H9 (cell line): ENCODE data around the gene GDPD4. TPM values are rescaled to one million over a fixed set of nuclear protein-coding genes. Genes with fewer than 3 reads are reported as not detected.

Source experiments
- DNase-seq: peaks from one replicate; pipeline ENCODE4 v3.0.0-alpha.2; 2017
- H2AFZ ChIP-seq: one replicate; pipeline ENCODE4 v1.6.1; 2013; ENCODE audit warnings: mild to moderate bottlenecking, low read length, control low read depth, moderate library complexity
- H2AK5ac ChIP-seq: 2 replicates; pipeline ENCODE4 v1.6.1; 2013; ENCODE audit warnings: low read length, control low read depth, mixed read lengths; ENCODE audit not compliant: insufficient read length
- H2BK120ac ChIP-seq: one replicate; pipeline ENCODE4 v1.6.1; 2013; ENCODE audit warnings: low read depth, mild to moderate bottlenecking, low read length, control low read depth, inconsistent platforms; ENCODE audit not compliant: poor library complexity, severe bottlenecking
- H2BK12ac ChIP-seq: 2 replicates; pipeline ENCODE4 v1.6.1; 2013; ENCODE audit warnings: low read length, control low read depth, mixed read lengths, low read depth; ENCODE audit not compliant: insufficient read length
- H2BK15ac ChIP-seq: 2 replicates; pipeline ENCODE4 v1.6.1; 2013; ENCODE audit warnings: low read depth, low read length, control low read depth
- H2BK20ac ChIP-seq: one replicate; pipeline ENCODE4 v1.6.1; 2013; ENCODE audit warnings: low read depth, mild to moderate bottlenecking, low read length, control low read depth, inconsistent platforms; ENCODE audit not compliant: poor library complexity, severe bottlenecking
- H2BK5ac ChIP-seq: 2 replicates; pipeline ENCODE4 v1.6.1; 2013; ENCODE audit warnings: low read length, control low read depth, mixed read lengths; ENCODE audit not compliant: insufficient read length
- H3K14ac ChIP-seq: 2 replicates; pipeline ENCODE4 v1.6.1; 2013; ENCODE audit warnings: low read length, control low read depth; ENCODE audit not compliant: insufficient read depth
- H3K18ac ChIP-seq: 2 replicates; pipeline ENCODE4 v1.6.1; 2013; ENCODE audit warnings: low read depth, mild to moderate bottlenecking, mixed read lengths, low read length, control low read depth; ENCODE audit not compliant: insufficient read length
- H3K23ac ChIP-seq: 2 replicates; pipeline ENCODE4 v1.6.1; 2013; ENCODE audit warnings: low read length, control low read depth, mixed read lengths, low read depth; ENCODE audit not compliant: insufficient read length
- H3K23me2 ChIP-seq: 2 replicates; pipeline ENCODE4 v1.6.1; 2013; ENCODE audit warnings: low read depth, mild to moderate bottlenecking, mixed read lengths, low read length, control low read depth; ENCODE audit not compliant: insufficient read length, poor library complexity, severe bottlenecking
- H3K27ac ChIP-seq: 2 replicates; pipeline ENCODE4 v1.5.1; 2013; ENCODE audit warnings: low read length, control low read depth, mixed read lengths, low read depth; ENCODE audit not compliant: insufficient read length
- H3K27me3 ChIP-seq: 2 replicates; pipeline ENCODE4 v1.6.1; 2013; ENCODE audit warnings: low read length, control low read depth, inconsistent platforms; ENCODE audit not compliant: insufficient read depth
- H3K4ac ChIP-seq: 2 replicates; pipeline ENCODE4 v1.6.1; 2013; ENCODE audit warnings: low read depth, mild to moderate bottlenecking, control low read depth, inconsistent platforms, low read length, moderate library complexity
- H3K4me1 ChIP-seq: 2 replicates; pipeline ENCODE4 v1.6.1; 2013; ENCODE audit warnings: low read length, control low read depth, inconsistent platforms; ENCODE audit not compliant: insufficient read depth
- H3K4me2 ChIP-seq: 2 replicates; pipeline ENCODE4 v1.6.1; 2013; ENCODE audit warnings: low read length, control low read depth, mixed read lengths; ENCODE audit not compliant: insufficient read length, insufficient read depth
- H3K56ac ChIP-seq: 2 replicates; pipeline ENCODE4 v1.6.1; 2013; ENCODE audit warnings: low read depth, mild to moderate bottlenecking, mixed read lengths, low read length, control low read depth; ENCODE audit not compliant: insufficient read length
- H3K79me1 ChIP-seq: 2 replicates; pipeline ENCODE4 v1.6.1; 2013; ENCODE audit warnings: low read depth, mild to moderate bottlenecking, moderate library complexity, low read length, control low read depth, inconsistent platforms; ENCODE audit not compliant: insufficient read depth, poor library complexity, severe bottlenecking
- H3K79me2 ChIP-seq: 2 replicates; pipeline ENCODE4 v1.6.1; 2013; ENCODE audit warnings: low read length, control low read depth, inconsistent platforms; ENCODE audit not compliant: insufficient read depth
- H3K9ac ChIP-seq: 2 replicates; pipeline ENCODE4 v1.6.1; 2013; ENCODE audit warnings: low read length, control low read depth, mixed read lengths; ENCODE audit not compliant: insufficient read length; ENCODE audit errors: extremely low read depth
- H3K9me3 ChIP-seq: one replicate; pipeline ENCODE4 v1.6.1; 2013; ENCODE audit warnings: low read depth, low read length, inconsistent platforms; ENCODE audit not compliant: control insufficient read depth
- H3T11ph ChIP-seq: one replicate; pipeline ENCODE4 v1.6.1; 2013; ENCODE audit warnings: mild to moderate bottlenecking, low read length, control low read depth, inconsistent platforms
- H4K20me1 ChIP-seq: one replicate; pipeline ENCODE4 v1.6.1; 2013; ENCODE audit not compliant: control insufficient read depth, insufficient read length, insufficient read depth
- H4K5ac ChIP-seq: 2 replicates; pipeline ENCODE4 v1.6.1; 2013; ENCODE audit warnings: low read depth, mild to moderate bottlenecking, mixed read lengths, low read length, control low read depth; ENCODE audit not compliant: insufficient read length
- H4K8ac ChIP-seq: replicated peaks from 2 replicates; pipeline ENCODE4 v1.6.1; 2013; ENCODE audit warnings: low read length, control low read depth, mixed read lengths, low read depth; ENCODE audit not compliant: insufficient read length
- H4K91ac ChIP-seq: 2 replicates; pipeline ENCODE4 v1.6.1; 2013; ENCODE audit warnings: low read depth, mild to moderate bottlenecking, moderate library complexity, mixed read lengths, low read length, control low read depth; ENCODE audit not compliant: insufficient read length
- H3K27ac Mint-ChIP-seq, 3 experiments: 2 replicates in 2 of 3; 3 replicates in 1 of 3; pipeline ENCODE4 v1.8.0; 2020 to 2021; ENCODE audit warnings: mixed read lengths in 3 of 3, mild to moderate bottlenecking in 1 of 3, moderate library complexity in 1 of 3
- H3K27me3 Mint-ChIP-seq: 2 replicates; pipeline ENCODE4 v1.8.0; 2021; ENCODE audit warnings: low read depth, mild to moderate bottlenecking, moderate library complexity, mixed read lengths
- H3K36me3 Mint-ChIP-seq, 3 experiments: 2 replicates in 2 of 3; 3 replicates in 1 of 3; pipeline ENCODE4 v1.8.0; 2020 to 2021; ENCODE audit warnings: low read depth in 3 of 3, mixed read lengths in 3 of 3; ENCODE audit not compliant: insufficient read depth in 1 of 3
- H3K4me1 Mint-ChIP-seq, 2 experiments: 2 replicates each; pipeline ENCODE4 v1.8.0; 2020; ENCODE audit warnings: mixed read lengths in 2 of 2
- H3K4me3 Mint-ChIP-seq, 2 experiments: 2 replicates in 1 of 2; 3 replicates in 1 of 2; pipeline ENCODE4 v1.8.0; 2020 to 2021; ENCODE audit warnings: mild to moderate bottlenecking in 2 of 2, mixed read lengths in 2 of 2, moderate library complexity in 1 of 2
- H3K9me3 Mint-ChIP-seq, 2 experiments: 2 replicates in 1 of 2; 3 replicates in 1 of 2; pipeline ENCODE4 v1.8.0; 2020; ENCODE audit warnings: mild to moderate bottlenecking in 2 of 2, mixed read lengths in 2 of 2, moderate library complexity in 1 of 2
- CTCF ChIP-seq: fragments of 200-600 bp; sonication (generic); conservative IDR thresholded peaks from 3 replicates; pipeline ENCODE4 v1.8.0; 2021; ENCODE audit warnings: antibody characterized with exemption, mild to moderate bottlenecking
- WGBS: extraction: QIAGEN DNeasy Blood & Tissue Kit; methylation state at CpG from one replicate; pipeline ENCODE4 v1.1.7; 2013; ENCODE audit warnings: missing lambda C conversion rate, low lambda C conversion rate, mixed read lengths; ENCODE audit not compliant: insufficient read length; ENCODE audit errors: extremely low coverage; 5-methylcytosine and 5-hydroxymethylcytosine counted together
- total RNA-seq: library from RNA; stranded (reverse); gene quantifications from 2 replicates; pipeline ENCODE4 v1.2.1, GENCODE V29; 2021

GDPD4 gene
- total RNA-seq, 1 experiment from 2014 or later: not detected

GRCh38 chr11:77196961-77197360, 104.5 kb downstream of the GDPD4 start:
- TF ChIP-seq CTCF: no peak
- Histone ChIP-seq H3K4ac (no peak overlapping the region), H3K18ac (no peak overlapping the region), H3K9me3 (no peaks in the 10 kb centered on the region), H4K5ac (no peak overlapping the region), H2BK5ac (no peak overlapping the region), H2BK120ac (no peak overlapping the region), H3K4me2 (no peak overlapping the region), H4K8ac (no peak overlapping the region), H4K20me1 (peaks cover 4% of the 10 kb centered on the region), H3K79me1 (no peaks in the 10 kb centered on the region), H4K91ac (no peak overlapping the region), H3K9ac (no peak overlapping the region), H3K14ac (no peak overlapping the region), H3K27ac (no peak overlapping the region), H3K4me1 (no peaks in the 10 kb centered on the region), H2AFZ (no peak overlapping the region), H3K79me2 (no peaks in the 10 kb centered on the region), H3K27me3 (no peaks in the 10 kb centered on the region), H2BK12ac (no peak overlapping the region), H2AK5ac (no peak overlapping the region), H3K23ac (no peak overlapping the region), H2BK15ac (no peak overlapping the region), H2BK20ac (no peak overlapping the region), H3K23me2 (no peaks in the 10 kb centered on the region), H3K56ac (no peak overlapping the region), H3T11ph (no peak overlapping the region)
- Mint-ChIP-seq H3K27ac (no peak overlapping the region), H3K9me3 (no peaks in the 10 kb centered on the region), H3K36me3 (no peaks in the 10 kb centered on the region), H3K4me3 (no peak overlapping the region), H3K4me1 (peaks cover 2 to 5% of the 10 kb centered on the region in 2 experiments; a peak in 3 of 4 replicates), H3K27me3 (no peaks in the 10 kb centered on the region)
- DNase-seq: no peak
- WGBS: no CpG with 5 or more reads among the region's 8 CpGs
